ENCODE results near the gene LRRFIP1. TPM values are rescaled to one million over a fixed set of nuclear protein-coding genes. Genes with fewer than 3 reads are reported as not detected.
A peak's percentile ranks its signal among the peaks of the same experiment; 100 is the strongest.
"Not testable (repeated sequence)": the region's sequence is repeated elsewhere in the genome, so short reads cannot be mapped to it uniquely, and the experiment has no call there.

LRRFIP1 gene
- total and polyA plus RNA-seq, 9 of the 15 experiments (the other 6 are each of a cell fraction or from before 2014, with no cell fraction given): 13.1 to 45.2 (median 31.3) TPM

DNA sequence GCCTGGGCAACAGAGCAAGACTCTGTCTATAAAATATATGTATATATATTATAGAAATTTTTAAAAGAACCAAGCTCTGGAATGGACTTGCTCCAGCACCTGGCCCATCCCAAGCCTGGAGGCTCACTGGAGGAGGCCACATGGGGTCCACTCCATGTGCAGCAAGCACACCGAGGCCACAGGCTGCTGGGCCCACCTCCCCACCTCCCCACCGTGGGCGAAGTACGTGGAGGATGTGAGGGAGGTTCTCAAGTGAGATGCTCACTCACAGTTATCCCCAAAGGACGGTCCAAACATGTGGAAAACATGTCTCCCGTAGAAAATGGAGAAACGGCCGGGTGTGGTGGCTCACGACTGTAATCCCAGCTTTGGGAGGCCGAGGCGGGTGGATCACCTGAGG is 23.0 kb upstream of the LRRFIP1 start (continued):
- TF ChIP-seq, protein P1, sequence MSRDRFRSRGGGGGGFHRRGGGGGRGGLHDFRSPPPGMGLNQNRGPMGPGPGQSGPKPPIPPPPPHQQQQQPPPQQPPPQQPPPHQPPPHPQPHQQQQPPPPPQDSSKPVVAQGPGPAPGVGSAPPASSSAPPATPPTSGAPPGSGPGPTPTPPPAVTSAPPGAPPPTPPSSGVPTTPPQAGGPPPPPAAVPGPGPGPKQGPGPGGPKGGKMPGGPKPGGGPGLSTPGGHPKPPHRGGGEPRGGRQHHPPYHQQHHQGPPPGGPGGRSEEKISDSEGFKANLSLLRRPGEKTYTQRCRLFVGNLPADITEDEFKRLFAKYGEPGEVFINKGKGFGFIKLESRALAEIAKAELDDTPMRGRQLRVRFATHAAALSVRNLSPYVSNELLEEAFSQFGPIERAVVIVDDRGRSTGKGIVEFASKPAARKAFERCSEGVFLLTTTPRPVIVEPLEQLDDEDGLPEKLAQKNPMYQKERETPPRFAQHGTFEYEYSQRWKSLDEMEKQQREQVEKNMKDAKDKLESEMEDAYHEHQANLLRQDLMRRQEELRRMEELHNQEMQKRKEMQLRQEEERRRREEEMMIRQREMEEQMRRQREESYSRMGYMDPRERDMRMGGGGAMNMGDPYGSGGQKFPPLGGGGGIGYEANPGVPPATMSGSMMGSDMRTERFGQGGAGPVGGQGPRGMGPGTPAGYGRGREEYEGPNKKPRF (IDR thresholded peaks at IDR 0.05; ENCODE audit: low read depth, low read length): no peak
- TF ChIP-seq PRPF4 (IDR thresholded peaks at IDR 0.05; ENCODE audit: insufficient read depth, low read depth, low read length, poor library complexity, severe bottlenecking) (no peak), EZH2 (IDR thresholded peaks at IDR 0.05; ENCODE audit: borderline replicate concordance, low read depth, low read length) (no peak)

GRCh38 chr2:237604960-237605359 is 22.4 kb upstream of the LRRFIP1 start:
- in situ Hi-C loops (cut with MboI) (no loop called here), intact Hi-C loops (cut with micrococcal nuclease) (no loop called here)
- CTCF ChIA-PET (ENCODE audit: low intra/inter-chr PET ratio): interaction anchor here (1.2 kb wide), 1 partner anchor 140 kb away, joined by 3 read pairs; no protein-coding TSS in a partner anchor

GRCh38 chr2:237606522-237606921 is 20.9 kb upstream of the LRRFIP1 start:
- POLR2A ChIA-PET: interaction anchor here (0.6 kb wide), 2 partner anchors 71 to 96 kb away, joined by 3 to 4 read pairs; no protein-coding TSS in a partner anchor
- H3K36me3 ChIP-seq (ENCODE audit: control insufficient read depth, insufficient read depth, low read length); H3K9me3 ChIP-seq (replicated peaks; ENCODE audit: control insufficient read depth, insufficient read depth, low read depth, low read length); BruUV-seq (replicated peaks); H3K4me2 ChIP-seq (ENCODE audit: insufficient read depth, low read length); H4K20me1 ChIP-seq (replicated peaks; ENCODE audit: control insufficient read depth, insufficient read depth, low read length); H3K27ac ChIP-seq (ENCODE audit: extremely low read depth, low read depth, low read length); H2AFZ ChIP-seq (ENCODE audit: low read depth, low read length); DNase-seq (ENCODE audit: extremely low read depth in 1 of 4, low spot score in 3 of 4); H3K9me1 ChIP-seq (ENCODE audit: control insufficient read depth, insufficient read depth, low read length); ATAC-seq; intact Hi-C loops (cut with micrococcal nuclease); CTCF ChIA-PET (ENCODE audit: low intra/inter-chr PET ratio); in situ Hi-C loops (cut with MboI); H3K9ac ChIP-seq (ENCODE audit: insufficient read depth in 1 of 2, low read depth in 2 of 2, low read length in 2 of 2); H3K4me1 ChIP-seq (replicated peaks in 1 of 2; ENCODE audit: control insufficient read depth in 2 of 2, insufficient read depth in 2 of 2, low read length in 2 of 2); H3K79me2 ChIP-seq (ENCODE audit: control insufficient read depth, insufficient read depth, low read length); FAIRE-seq; H3K4me3 ChIP-seq: not testable (repeated sequence)
- 11% methylated on average over 4 of the region's 4 CpGs for WGBS (ENCODE audit: insufficient coverage, low coverage, missing lambda C conversion rate)
- peaks cover 2 to 32% of the 10 kb centered on the region in 2 experiments for H3K27me3 ChIP-seq (ENCODE audit: control insufficient read depth in 2 of 2, insufficient read depth in 2 of 2, low read length in 2 of 2)

More at GRCh38 chr2:237604960-237605359, 22.4 kb upstream of the LRRFIP1 start:
- POLR2A ChIA-PET: interaction anchor here (0.5 to 0.6 kb wide), 2 partner anchors 180 to 202 kb away, joined by 3 read pairs; no protein-coding TSS in a partner anchor
- no peak for FAIRE-seq
- DNase-seq (ENCODE audit: extremely low read depth in 1 of 4, low spot score in 3 of 4): no peak
- no peak overlapping the region for H3K4me2 ChIP-seq (ENCODE audit: insufficient read depth, low read length)
- no peaks in the 10 kb centered on the region for H3K9me1 ChIP-seq (ENCODE audit: control insufficient read depth, insufficient read depth, low read length)
- peak in 2 of 3 experiments; percentile 14 to 24; a peak in 1 of 6 replicates for TF ChIP-seq CTCF (IDR thresholded peaks at IDR 0.05 in 2 of 3, conservative IDR thresholded peaks at IDR 0.05 in 1 of 3; ENCODE audit: insufficient read depth in 2 of 3, low read depth in 1 of 3, low read length in 3 of 3)
- no peak for TF ChIP-seq BRD9 (IDR thresholded peaks at IDR 0.05; ENCODE audit: low read depth, partially characterized antibody)
- peak in 1 of 2 experiments; percentile 25; a peak in 1 of 4 replicates for TF ChIP-seq RAD21 (CRISPR knock-in tag; conservative IDR thresholded peaks at IDR 0.05 in 1 of 2, IDR thresholded peaks at IDR 0.05 in 1 of 2)
- H2AFZ ChIP-seq (ENCODE audit: low read depth, low read length): no peak overlapping the region
- peaks cover 8 to 48% of the 10 kb centered on the region in 2 experiments for H3K27me3 ChIP-seq (ENCODE audit: control insufficient read depth in 2 of 2, insufficient read depth in 2 of 2, low read length in 2 of 2)
- ATAC-seq: peak; percentile 49; the same call in 1 of the 3 replicates
- H3K27ac ChIP-seq (ENCODE audit: extremely low read depth, low read depth, low read length): no peak overlapping the region
- no peaks in the 10 kb centered on the region for H3K79me2 ChIP-seq (ENCODE audit: control insufficient read depth, insufficient read depth, low read length)
- no TSS peak for BruUV-seq (replicated peaks)
- H4K20me1 ChIP-seq (replicated peaks; ENCODE audit: control insufficient read depth, insufficient read depth, low read length): no peaks in the 10 kb centered on the region
- WGBS (ENCODE audit: insufficient coverage, low coverage, missing lambda C conversion rate): 8% methylated on average over 6 of the region's 9 CpGs
- H3K4me1 ChIP-seq (replicated peaks in 1 of 2; ENCODE audit: control insufficient read depth in 2 of 2, insufficient read depth in 2 of 2, low read length in 2 of 2): no peaks in the 10 kb centered on the region
- no peak overlapping the region for H3K4me3 ChIP-seq
- H3K9ac ChIP-seq (ENCODE audit: insufficient read depth in 1 of 2, low read depth in 2 of 2, low read length in 2 of 2): no peak overlapping the region
- H3K36me3 ChIP-seq (ENCODE audit: control insufficient read depth, insufficient read depth, low read length): no peaks in the 10 kb centered on the region
- H3K9me3 ChIP-seq (replicated peaks; ENCODE audit: control insufficient read depth, insufficient read depth, low read depth, low read length): no peaks in the 10 kb centered on the region

Data from K562 (cell line).